H1 (cell line): ENCODE measurements around the gene USP1. TPM values are rescaled to one million over a fixed set of nuclear protein-coding genes. Genes with fewer than 3 reads are reported as not detected.

Source experiments
- CTCF ChIA-PET: fragments of 300-600 bp; sonication (Branson Sonifier 250); formaldehyde crosslinking; loops from one replicate; lab custom pipeline; 2021; ENCODE audit not compliant: partially characterized antibody; lab: Charles Lee
- POLR2A ChIA-PET: fragments of 300-600 bp; sonication (Branson Sonifier 250); formaldehyde crosslinking; loops from one replicate; lab custom pipeline; 2021; ENCODE audit warnings: inconsistent platforms; ENCODE audit not compliant: partially characterized antibody; lab: Charles Lee
- DNase-seq, 2 experiments: peaks; one replicate each; pipeline versions ENCODE4 v3.0.0 to v3.0.0-alpha.2; 2010 to 2022; ENCODE audit warnings: low spot score in 2 of 2, low read depth in 1 of 2, mixed read lengths in 1 of 2
- FAIRE-seq: peaks from 2 replicates; lab custom pipeline; 2011; peaks lifted over from hg19 to GRCh38; lab: Jason Lieb, UNC
- H2AFZ ChIP-seq: 2 replicates; pipeline ENCODE4 v1.8.1; 2012; ENCODE audit warnings: low read length, inconsistent platforms
- H2AK5ac ChIP-seq: 2 replicates; pipeline ENCODE4 v1.6.1; 2013; ENCODE audit warnings: low read depth, low read length
- H2BK120ac ChIP-seq: replicated peaks from 2 replicates; pipeline ENCODE3; 2013; ENCODE audit warnings: low read depth, low read length, inconsistent platforms
- H2BK12ac ChIP-seq: 2 replicates; pipeline ENCODE4 v1.6.1; 2013; ENCODE audit warnings: low read depth, low read length
- H2BK15ac ChIP-seq: 2 replicates; pipeline ENCODE4 v1.6.1; 2013; ENCODE audit warnings: low read length
- H2BK20ac ChIP-seq: 2 replicates; pipeline ENCODE4 v1.6.1; 2013; ENCODE audit warnings: low read length
- H2BK5ac ChIP-seq: 2 replicates; pipeline ENCODE4 v1.6.1; 2013; ENCODE audit warnings: low read depth, low read length
- H3K14ac ChIP-seq: 2 replicates; pipeline ENCODE4 v1.6.1; 2013; ENCODE audit warnings: inconsistent platforms; ENCODE audit not compliant: insufficient read length
- H3K18ac ChIP-seq: 2 replicates; pipeline ENCODE4 v1.6.1; 2013; ENCODE audit warnings: low read length; ENCODE audit errors: extremely low read depth
- H3K23ac ChIP-seq: 2 replicates; pipeline ENCODE4 v1.6.1; 2013; ENCODE audit warnings: inconsistent platforms; ENCODE audit not compliant: insufficient read length
- H3K23me2 ChIP-seq: 2 replicates; pipeline ENCODE4 v1.6.1; 2013; ENCODE audit warnings: low read depth, low read length
- H3K27ac ChIP-seq: 2 replicates; pipeline ENCODE4 v1.6.1; 2011; ENCODE audit warnings: low read depth, low read length, inconsistent platforms
- H3K27me3 ChIP-seq, 4 experiments: replicated peaks in 1 of 4; 1 replicate in 1 of 4; 2 replicates in 3 of 4; pipeline versions ENCODE4 v1.6.1 to v1.8.1; 2011 to 2013; ENCODE audit warnings: low read length in 3 of 4, mild to moderate bottlenecking in 3 of 4, inconsistent platforms in 2 of 4, mixed read lengths in 2 of 4, moderate library complexity in 1 of 4; ENCODE audit not compliant: control insufficient read depth in 3 of 4, insufficient read depth in 3 of 4; ENCODE audit errors: extremely low read depth in 1 of 4
- H3K36me3 ChIP-seq, 4 experiments: 2 replicates each; pipeline versions ENCODE4 v1.6.1 to v1.8.1; 2011 to 2013; ENCODE audit warnings: mild to moderate bottlenecking in 4 of 4, low read length in 3 of 4, moderate library complexity in 2 of 4, control low read depth in 1 of 4, inconsistent platforms in 1 of 4; ENCODE audit not compliant: insufficient read depth in 4 of 4, control insufficient read depth in 2 of 4
- H3K4ac ChIP-seq: replicated peaks from 2 replicates; pipeline ENCODE3; 2013; ENCODE audit warnings: low read length, low read depth, mixed read lengths, inconsistent platforms; ENCODE audit not compliant: insufficient read length
- H3K4me1 ChIP-seq, 4 experiments: replicated peaks in 1 of 4; 1 replicate in 1 of 4; 2 replicates in 3 of 4; pipeline versions ENCODE4 v1.6.1 to v1.8.1; 2011 to 2013; ENCODE audit warnings: low read length in 3 of 4, inconsistent platforms in 2 of 4, mixed read lengths in 1 of 4; ENCODE audit not compliant: insufficient read depth in 4 of 4, control insufficient read depth in 3 of 4
- H3K4me2 ChIP-seq, 2 experiments: 2 replicates each; pipeline versions ENCODE4 v1.6.1 to v1.8.1; 2011 to 2013; ENCODE audit warnings: low read depth in 2 of 2, low read length in 2 of 2, control low read depth in 1 of 2, inconsistent platforms in 1 of 2, mild to moderate bottlenecking in 1 of 2; ENCODE audit not compliant: insufficient read depth in 1 of 2
- H3K4me3 ChIP-seq, 4 experiments: fragments of 200-600, 300-600 bp in 1 of 4; sonication (generic), shearing (Covaris generic), sonication (Bioruptor Twin) in 1 of 4; 2 replicates each; pipeline versions ENCODE4 v1.5.1 to v1.8.1; 2011 to 2016; ENCODE audit warnings: low read length in 4 of 4, low read depth in 3 of 4, control low read depth in 2 of 4, inconsistent platforms in 2 of 4, mild to moderate bottlenecking in 2 of 4, mixed read lengths in 1 of 4, moderate library complexity in 1 of 4; ENCODE audit not compliant: insufficient read depth in 2 of 4; ENCODE audit errors: extremely low read depth in 1 of 4
- H3K56ac ChIP-seq: replicated peaks from 2 replicates; pipeline ENCODE3; 2013; ENCODE audit warnings: low read depth, mild to moderate bottlenecking, mixed read lengths, low read length, inconsistent platforms; ENCODE audit not compliant: insufficient read length
- H3K79me1 ChIP-seq: 2 replicates; pipeline ENCODE4 v1.6.1; 2013; ENCODE audit warnings: low read depth, low read length, control low read depth
- H3K79me2 ChIP-seq, 2 experiments: 2 replicates each; pipeline versions ENCODE4 v1.6.1 to v1.8.1; 2012 to 2013; ENCODE audit warnings: low read length in 2 of 2, mild to moderate bottlenecking in 2 of 2, inconsistent platforms in 1 of 2; ENCODE audit not compliant: insufficient read depth in 2 of 2, control insufficient read depth in 1 of 2
- H3K9ac ChIP-seq, 4 experiments: replicated peaks in 1 of 4; 1 replicate in 1 of 4; 2 replicates in 3 of 4; pipeline versions ENCODE4 v1.6.1 to v1.8.1; 2011 to 2013; ENCODE audit warnings: low read depth in 3 of 4, low read length in 3 of 4, control low read depth in 2 of 4, mild to moderate bottlenecking in 2 of 4, moderate library complexity in 2 of 4, inconsistent platforms in 1 of 4; ENCODE audit errors: extremely low read depth in 1 of 4
- H3K9me3 ChIP-seq, 2 experiments: 2 replicates each; pipeline versions ENCODE4 v1.6.1 to v1.8.1; 2012 to 2013; ENCODE audit warnings: mild to moderate bottlenecking in 2 of 2, moderate library complexity in 2 of 2, control low read depth in 1 of 2, inconsistent platforms in 1 of 2, low read depth in 1 of 2, low read length in 1 of 2, mixed read lengths in 1 of 2; ENCODE audit not compliant: insufficient read depth in 2 of 2
- H4K20me1 ChIP-seq, 2 experiments: replicated peaks in 1 of 2; 2 replicates each; pipeline versions ENCODE3 to v1.8.1; 2011 to 2013; ENCODE audit warnings: inconsistent platforms in 2 of 2, low read length in 2 of 2, mild to moderate bottlenecking in 1 of 2; ENCODE audit not compliant: insufficient read depth in 2 of 2, control insufficient read depth in 1 of 2
- H4K5ac ChIP-seq: 2 replicates; pipeline ENCODE4 v1.6.1; 2013; ENCODE audit warnings: low read length, low read depth, mixed read lengths, inconsistent platforms; ENCODE audit not compliant: insufficient read length
- H4K8ac ChIP-seq: 2 replicates; pipeline ENCODE4 v1.8.0; 2013; ENCODE audit warnings: mild to moderate bottlenecking, moderate library complexity, low read length, inconsistent platforms; ENCODE audit not compliant: insufficient read depth; ENCODE audit errors: extremely low read depth
- H4K91ac ChIP-seq: replicated peaks from 2 replicates; pipeline ENCODE3; 2013; ENCODE audit warnings: low read length, mixed read lengths, inconsistent platforms; ENCODE audit not compliant: insufficient read length
- BACH1 ChIP-seq: IDR thresholded peaks from 2 replicates; pipeline ENCODE4 v1.6.1; 2012; ENCODE audit warnings: low read length, improper control_type of control experiment
- WGBS, 2 experiments: shearing (Covaris generic) in 1 of 2; methylation state at CpG; one replicate each; pipeline versions ENCODE4 v1.1.6 to v1.1.7; 2013 to 2015; ENCODE audit warnings: low lambda C conversion rate in 2 of 2, mixed read lengths in 2 of 2, inconsistent platforms in 1 of 2, low coverage in 1 of 2, missing lambda C conversion rate in 1 of 2; ENCODE audit not compliant: insufficient replicate concordance in 2 of 2, insufficient coverage in 1 of 2, insufficient read length in 1 of 2; ENCODE audit errors: extremely low coverage in 1 of 2, missing lambda C conversion rate in 1 of 2; 5-methylcytosine and 5-hydroxymethylcytosine counted together
- polyA plus RNA-seq, 7 experiments: library from polyadenylated mRNA; depleted of rRNA in 3 of 7; stranded (reverse) in 5 of 7; unstranded in 2 of 7; fragments of >200 nt in 5 of 7; fragments of 200-250 nt in 2 of 7; gene quantifications; 1 replicate in 5 of 7; 2 replicates in 1 of 7; 4 replicates in 1 of 7; pipeline versions ENCODE4 v1.2.1 to v1.2.3, GENCODE V29; 2011 to 2013; ENCODE audit warnings: missing spikeins in 2 of 7, mixed read lengths in 2 of 7
- total RNA-seq: library from RNA; stranded (reverse); fragmentation: NEBNext Ultra II Directional; extraction: Animal tissue kit (Norgen Biotek cat#: 25700); gene quantifications from 2 replicates; pipeline ENCODE4 v1.2.1, GENCODE V29; 2021

Gene USP1
- total and polyA plus RNA-seq, 2 of the 8 experiments (the other 6 are each of a cell fraction or from before 2014, with no cell fraction given): 9.1 to 49.6 TPM

- Histone ChIP-seq H3K4me3 (no peak overlapping the region), H3K23me2 (no peaks in the 10 kb centered on the region), H2BK20ac (no peak overlapping the region), H3K9me3 (no peaks in the 10 kb centered on the region), H3K9ac (no peak overlapping the region), H2BK12ac (no peak overlapping the region), H3K14ac (no peak overlapping the region), H3K4ac (no peak overlapping the region), H4K20me1 (no peaks in the 10 kb centered on the region), H2AK5ac (no peak overlapping the region), H2BK15ac (no peak overlapping the region), H3K56ac (no peak overlapping the region), H3K27ac (no peak overlapping the region), H4K91ac (no peak overlapping the region), H3K18ac (no peak overlapping the region), H3K27me3 (no peaks in the 10 kb centered on the region), H2BK120ac (no peak overlapping the region), H4K5ac (no peak overlapping the region), H3K4me1 (peaks cover 0 to 5% (median 2%) of the 10 kb centered on the region in 4 experiments; a peak in 2 of 7 replicates), H2AFZ (no peak overlapping the region), H3K79me2 (no peaks in the 10 kb centered on the region), H2BK5ac (no peak overlapping the region), H3K36me3 (no peaks in the 10 kb centered on the region), H4K8ac (no peak overlapping the region), H3K4me2 (no peak overlapping the region), H3K23ac (no peak overlapping the region), H3K79me1 (no peaks in the 10 kb centered on the region)
- DNase-seq (no peak), FAIRE-seq (no peak)
- CTCF ChIA-PET: interaction anchor here (1.0 to 10.0 kb wide), 6 partner anchors 15 to 218 kb away, joined by 3 to 191 read pairs (median 6); no protein-coding TSS in a partner anchor
- TF ChIP-seq BACH1: no peak
- POLR2A ChIA-PET: no interaction called here
- 97% methylated on average over 3 of the region's 3 CpGs; no CpG with 5 or more reads in 1 of the 2 experiments for WGBS, 2 experiments
These were observed 43.9 kb upstream of the USP1 start for GRCh38 chr1:62392951-62393350.
